Effector memory CD8-positive, alpha-beta T cell (primary cell): ENCODE data around the gene TNFRSF9.
"Not testable (repeated sequence)": the region's sequence is repeated elsewhere in the genome, so short reads cannot be mapped to it uniquely, and the experiment has no call there.

ENCODE experiments used
- ATAC-seq: fragments of 150-1000 bp; cut with Tn5 transposase; replicated peaks from 2 replicates; pipeline ENCODE4 v1.10.0; 2021; ENCODE audit warnings: mild to moderate bottlenecking, moderate library complexity
- DNase-seq, 3 experiments: peaks; one replicate each; pipeline ENCODE4 v3.0.0; 2021
- H3K27ac Mint-ChIP-seq, 2 donors: one replicate each; pipeline ENCODE4 v1.8.0; 2022; ENCODE audit warnings: mild to moderate bottlenecking in 2 of 2, mixed read lengths in 2 of 2, moderate library complexity in 2 of 2
- H3K27me3 Mint-ChIP-seq, 2 donors: one replicate each; pipeline ENCODE4 v1.8.0; 2022; ENCODE audit warnings: mixed read lengths in 2 of 2
- H3K36me3 Mint-ChIP-seq: one replicate; pipeline ENCODE4 v1.8.0; 2022; ENCODE audit warnings: mild to moderate bottlenecking, moderate library complexity, mixed read lengths; ENCODE audit not compliant: insufficient read depth
- H3K4me1 Mint-ChIP-seq, 2 donors: one replicate each; pipeline ENCODE4 v1.8.0; 2022; ENCODE audit warnings: low read depth in 2 of 2, mixed read lengths in 2 of 2
- H3K4me3 Mint-ChIP-seq, 2 donors: one replicate each; pipeline ENCODE4 v1.8.0; 2022; ENCODE audit warnings: mild to moderate bottlenecking in 2 of 2, mixed read lengths in 2 of 2, moderate library complexity in 2 of 2
- H3K9me3 Mint-ChIP-seq, 2 donors: one replicate each; pipeline ENCODE4 v1.8.0; 2022; ENCODE audit warnings: mixed read lengths in 2 of 2

TNFRSF9 gene

GRCh38 chr1:7953850-7954609 is 13.4 kb upstream of the TNFRSF9 start:
- Mint-ChIP-seq H3K4me3 (peak overlapping the region; percentile 90 to 95), H3K4me1 (peaks cover 32 to 41% of the 10 kb centered on the region in 2 donors), H3K36me3 (peaks cover 3% of the 10 kb centered on the region), H3K27ac (peak overlapping the region; percentile 95 to 96), H3K27me3 (no peaks in the 10 kb centered on the region), H3K9me3 (no peaks in the 10 kb centered on the region)
- DNase-seq = peak; percentile 58 to 61 (median 59)
- ATAC-seq = peak; percentile 71

GRCh38 chr1:7952791-7953190 is 12.2 kb upstream of the TNFRSF9 start:
- DNase-seq, H3K27ac Mint-ChIP-seq, H3K4me3 Mint-ChIP-seq, ATAC-seq, H3K36me3 Mint-ChIP-seq, H3K27me3 Mint-ChIP-seq, H3K9me3 Mint-ChIP-seq: not testable (repeated sequence)
- H3K4me1 Mint-ChIP-seq = peaks cover 39 to 47% of the 10 kb centered on the region in 2 donors

GRCh38 chr1:7948960-7949359 is 8.3 kb upstream of the TNFRSF9 start:
- ATAC-seq (peak; percentile 75), DNase-seq (peak in 2 of 3 experiments; percentile 24 to 31)
- no peaks in the 10 kb centered on the region for H3K27me3 Mint-ChIP-seq
- peak overlapping the region; percentile 16 to 91 for H3K27ac Mint-ChIP-seq
- peaks cover 25% of the 10 kb centered on the region in 2 donors for H3K4me1 Mint-ChIP-seq
- no peaks in the 10 kb centered on the region for H3K36me3 Mint-ChIP-seq
- H3K9me3 Mint-ChIP-seq = no peaks in the 10 kb centered on the region
- H3K4me3 Mint-ChIP-seq = peak overlapping the region; percentile 45 to 78

- Mint-ChIP-seq H3K36me3 (no peaks in the 10 kb centered on the region), H3K9me3 (no peaks in the 10 kb centered on the region), H3K27me3 (peaks cover 0 to 9% of the 10 kb centered on the region in 2 donors), H3K4me1 (peaks cover 29 to 47% of the 10 kb centered on the region in 2 donors), H3K27ac (peak overlapping the region; percentile 90 to 97), H3K4me3 (peak overlapping the region; percentile 81 to 93)
- DNase-seq (no peak), ATAC-seq (no peak)
Observed at GRCh38 chr1:7943251-7943650, 2.6 kb upstream of the TNFRSF9 start.

GRCh38 chr1:7942214-7942921 is 1.7 kb upstream of the TNFRSF9 start:
- no peaks in the 10 kb centered on the region for H3K9me3 Mint-ChIP-seq
- H3K4me3 Mint-ChIP-seq = peak overlapping the region; percentile 81 to 93
- peak overlapping the region; percentile 90 to 97 for H3K27ac Mint-ChIP-seq
- ATAC-seq = peak; percentile 53
- DNase-seq = peak; percentile 28 to 30 (median 29)
- H3K4me1 Mint-ChIP-seq = peaks cover 32 to 53% of the 10 kb centered on the region in 2 donors
- no peaks in the 10 kb centered on the region for H3K36me3 Mint-ChIP-seq
- peaks cover 0 to 9% of the 10 kb centered on the region in 2 donors for H3K27me3 Mint-ChIP-seq

- Mint-ChIP-seq H3K36me3 (no peaks in the 10 kb centered on the region), H3K4me3 (peak overlapping the region; percentile 81 to 93), H3K27me3 (peaks cover 0 to 9% of the 10 kb centered on the region in 2 donors), H3K4me1 (peaks cover 32 to 62% of the 10 kb centered on the region in 2 donors), H3K9me3 (no peaks in the 10 kb centered on the region), H3K27ac (peak overlapping the region; percentile 90 to 97)
- ATAC-seq (no peak), DNase-seq (no peak)
Observed at GRCh38 chr1:7941437-7941793, 776 bp upstream of the TNFRSF9 start.

GRCh38 chr1:7940034-7940433 is 605 bp downstream of the TNFRSF9 start:
- no peaks in the 10 kb centered on the region for H3K36me3 Mint-ChIP-seq
- H3K4me3 Mint-ChIP-seq = peak overlapping the region; percentile 81 to 93
- H3K4me1 Mint-ChIP-seq = peaks cover 40 to 74% of the 10 kb centered on the region in 2 donors
- H3K27me3 Mint-ChIP-seq = peaks cover 6 to 9% of the 10 kb centered on the region in 2 donors
- ATAC-seq (no peak), DNase-seq (no peak)
- peak overlapping the region; percentile 12 to 97 for H3K27ac Mint-ChIP-seq
- H3K9me3 Mint-ChIP-seq = no peaks in the 10 kb centered on the region

- Mint-ChIP-seq H3K4me1 (peaks cover 37 to 71% of the 10 kb centered on the region in 2 donors), H3K27ac (peak overlapping the region in 1 of 2 donors; percentile 82), H3K4me3 (peak overlapping the region; percentile 81 to 93), H3K36me3 (no peaks in the 10 kb centered on the region), H3K27me3 (peaks cover 6 to 9% of the 10 kb centered on the region in 2 donors), H3K9me3 (no peaks in the 10 kb centered on the region)
- ATAC-seq = no peak
- no peak for DNase-seq
Observed at GRCh38 chr1:7938070-7938469, 2.6 kb downstream of the TNFRSF9 start.

- DNase-seq = no peak
Observed at GRCh38 chr1:7932524-7933138, 8.0 kb downstream of the TNFRSF9 start.

GRCh38 chr1:7931446-7931812 is 9.2 kb downstream of the TNFRSF9 start:
- Mint-ChIP-seq H3K27ac (peak overlapping the region; percentile 83 to 84), H3K27me3 (peaks cover 0 to 6% of the 10 kb centered on the region in 2 donors), H3K9me3 (no peaks in the 10 kb centered on the region), H3K4me1 (peaks cover 27 to 59% of the 10 kb centered on the region in 2 donors), H3K4me3 (peak overlapping the region; percentile 74 to 79), H3K36me3 (peaks cover 9% of the 10 kb centered on the region)
- DNase-seq (no peak), ATAC-seq (peak; percentile 52)

More at GRCh38 chr1:7932524-7933138, 8.0 kb downstream of the TNFRSF9 start:
- no peak for ATAC-seq
- H3K4me1 Mint-ChIP-seq = peaks cover 25 to 58% of the 10 kb centered on the region in 2 donors
- no peaks in the 10 kb centered on the region for H3K9me3 Mint-ChIP-seq
- no peak overlapping the region for H3K4me3 Mint-ChIP-seq
- H3K27me3 Mint-ChIP-seq = peaks cover 0 to 6% of the 10 kb centered on the region in 2 donors
- peak overlapping the region; percentile 83 to 84 for H3K27ac Mint-ChIP-seq
- H3K36me3 Mint-ChIP-seq = peaks cover 9% of the 10 kb centered on the region

- peak overlapping the region; percentile 83 to 84 for H3K27ac Mint-ChIP-seq
- H3K36me3 Mint-ChIP-seq = peaks cover 9% of the 10 kb centered on the region
- ATAC-seq = peak; percentile 70
- H3K4me3 Mint-ChIP-seq = peak overlapping the region; percentile 74 to 79
- peaks cover 25 to 56% of the 10 kb centered on the region in 2 donors for H3K4me1 Mint-ChIP-seq
- H3K9me3 Mint-ChIP-seq = no peaks in the 10 kb centered on the region
- DNase-seq = peak in 1 of 3 experiments; percentile 30
- H3K27me3 Mint-ChIP-seq = peaks cover 0 to 3% of the 10 kb centered on the region in 2 donors
Observed at GRCh38 chr1:7930645-7931445, 9.8 kb downstream of the TNFRSF9 start.

GRCh38 chr1:7929637-7930036 is 11.0 kb downstream of the TNFRSF9 start:
- Mint-ChIP-seq H3K4me3 (peak overlapping the region; percentile 74 to 79), H3K27ac (peak overlapping the region; percentile 83 to 84), H3K9me3 (no peaks in the 10 kb centered on the region), H3K4me1 (peaks cover 19 to 49% of the 10 kb centered on the region in 2 donors), H3K36me3 (peaks cover 9% of the 10 kb centered on the region), H3K27me3 (no peaks in the 10 kb centered on the region)
- DNase-seq (no peak), ATAC-seq (peak; percentile 4)

- H3K4me3 Mint-ChIP-seq = no peak overlapping the region
- no peak for DNase-seq
- no peaks in the 10 kb centered on the region for H3K27me3 Mint-ChIP-seq
- peaks cover 9% of the 10 kb centered on the region for H3K36me3 Mint-ChIP-seq
- no peaks in the 10 kb centered on the region for H3K9me3 Mint-ChIP-seq
- H3K27ac Mint-ChIP-seq = peak overlapping the region in 1 of 2 donors; percentile 64
- H3K4me1 Mint-ChIP-seq = peaks cover 19 to 49% of the 10 kb centered on the region in 2 donors
- ATAC-seq = no peak
Observed at GRCh38 chr1:7928247-7928646, 12.4 kb downstream of the TNFRSF9 start.
